Adrenal gland (tissue), 12 donors: ENCODE results near the gene SFMBT1. TPM values are rescaled to one million over a fixed set of nuclear protein-coding genes. Genes with fewer than 3 reads are reported as not detected.

ENCODE experiments used
- DNase-seq, 7 donors: peaks; one replicate each; pipeline ENCODE4 v3.0.0-alpha.2; 2019 to 2020
- H3K27ac ChIP-seq, 5 donors: fragments of 200-600 bp; sonication (generic) in 4 of 5; 1 replicate in 3 of 5; 2 replicates in 2 of 5; pipeline versions ENCODE4 v1.5.1 to v1.8.0; 2016 to 2020; ENCODE audit warnings: mild to moderate bottlenecking in 1 of 5
- H3K27me3 ChIP-seq: fragments of 200-600 bp; 2 replicates; pipeline ENCODE4 v1.8.0; 2021
- H3K36me3 ChIP-seq, 2 donors: fragments of 200-600 bp; replicated peaks in 1 of 2; 1 replicate in 1 of 2; 2 replicates in 1 of 2; pipeline versions ENCODE4 v1.5.1 to v1.8.0; 2018 to 2022
- H3K4me1 ChIP-seq, 2 donors: fragments of 200-600 bp; replicated peaks in 1 of 2; 1 replicate in 1 of 2; 2 replicates in 1 of 2; pipeline versions ENCODE4 v1.5.1 to v1.8.0; 2018 to 2021
- H3K4me3 ChIP-seq, 4 donors: fragments of 200-600 bp; sonication (generic) in 3 of 4; one replicate each; pipeline ENCODE4 v1.5.1; 2016 to 2018
- H3K9me3 ChIP-seq, 3 donors: fragments of 200-600 bp; sonication (generic) in 1 of 3; replicated peaks in 1 of 3; 1 replicate in 2 of 3; 2 replicates in 1 of 3; pipeline versions ENCODE4 v1.5.1 to v1.8.0; 2016 to 2021
- POLR2A ChIP-seq, 2 donors: fragments of 450-650 bp; IDR thresholded peaks; one replicate each; pipeline ENCODE4 v1.6.1; 2017; ENCODE audit warnings: antibody characterized with exemption in 2 of 2, mild to moderate bottlenecking in 2 of 2, moderate library complexity in 1 of 2
- WGBS, 4 donors: extraction: QIAGEN DNeasy Blood & Tissue Kit in 2 of 4; methylation state at CpG; one replicate each; pipeline versions ENCODE4 v1.1.5 to v1.1.7; 2013 to 2017; 5-methylcytosine and 5-hydroxymethylcytosine counted together
- intact Hi-C, 2 donors: fragments of 100-400 bp; cut with DNase I; formaldehyde crosslinking; loops; one replicate each; pipeline versions ENCODE4 v1.14.1 to v1.15.0; 2022 to 2023
- polyA plus RNA-seq, 3 donors: library from polyadenylated mRNA; stranded (reverse); fragments of 200-250 nt in 2 of 3; fragments of 350-450 nt in 1 of 3; fragmentation: Illumina TruSeq in 1 of 3; extraction: RNeasy Lipid Tissue Mini Kit (QIAGEN cat#74804) in 1 of 3; gene quantifications; one replicate each; pipeline ENCODE4 v1.2.3, GENCODE V29; 2013 to 2014
- total RNA-seq, 9 donors: library from RNA; depleted of rRNA in 4 of 9; stranded (reverse); fragments of >200 nt in 4 of 9; fragments of 120-200 nt in 1 of 9; fragmentation: NEBNext Ultra II Directional in 1 of 9; extraction: Animal tissue kit (Norgen Biotek cat#: 25700) in 1 of 9; gene quantifications; one replicate each; pipeline versions ENCODE4 v1.1.0 to v1.2.4, GENCODE V29; 2013 to 2023
- TF ChIP-seq, protein P1 (sequence below), 6 experiments: fragments of 450-650 bp in 4 of 6; fragments of 200-600 bp in 2 of 6; sonication (generic) in 1 of 6; IDR thresholded peaks; 1 replicate in 5 of 6; 2 replicates in 1 of 6; pipeline versions ENCODE4 v1.5.1 to v1.8.0; 2016 to 2021; ENCODE audit warnings: antibody characterized with exemption in 6 of 6, mild to moderate bottlenecking in 2 of 6, moderate library complexity in 1 of 6
- donor health status: healthy with polysubstance abuse.
- donor health status: Bipolar disorder and iron deficiency.
- donor health status: DM: yes; HTN: yes; CAD: no.
- donor health status: DM: no; HTN: no; CAD: no.
- donor health status: DM: no; HTN: no; CAD: no.
- donor health status: DM: yes; HTN: yes; CAD: no.

Gene SFMBT1
- total and polyA plus RNA-seq, 12 donors = 2.1 to 14.8 (median 8.3) TPM

DNA sequence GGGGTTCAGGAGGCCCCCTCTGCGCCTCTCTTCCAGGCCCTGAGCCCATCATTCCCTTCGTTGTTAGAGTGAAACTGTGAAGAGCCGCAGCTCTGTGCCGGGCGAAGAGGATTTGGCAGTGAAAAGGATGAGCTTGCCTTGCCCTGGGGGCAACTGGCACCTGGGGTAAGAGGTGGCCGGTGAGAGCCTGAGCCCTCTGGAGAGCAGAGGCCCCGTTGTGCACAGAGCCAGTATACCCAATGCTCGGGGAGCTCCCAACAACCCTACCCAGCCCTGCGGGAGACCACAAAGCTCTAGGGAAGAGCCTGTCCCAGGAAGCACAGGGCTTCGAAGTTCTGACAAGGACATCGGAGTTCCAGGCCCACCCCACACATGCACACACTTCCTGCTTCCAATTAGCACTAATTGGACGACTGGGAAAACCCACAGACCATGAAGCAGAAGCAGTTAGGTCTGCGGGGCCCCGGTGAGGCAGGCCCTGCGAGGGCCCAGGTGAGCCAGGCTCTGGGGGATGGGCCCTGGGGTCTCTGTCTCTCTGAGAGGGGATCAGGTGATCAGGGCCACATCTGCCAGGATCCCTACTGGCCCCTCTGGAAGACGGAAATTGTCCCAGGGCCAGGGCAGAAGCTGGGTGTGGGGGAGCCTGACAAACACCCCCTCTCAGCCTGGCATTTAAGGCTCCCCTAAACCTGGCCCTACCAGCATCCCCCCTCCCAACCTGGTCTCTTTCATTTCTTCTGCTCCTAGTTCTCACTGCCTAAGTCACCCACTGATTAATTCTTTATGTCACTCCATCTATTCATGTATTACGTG lies 27.9 kb upstream of the SFMBT1 start:
- Histone ChIP-seq H3K9me3 (no peaks in the 10 kb centered on the region), H3K4me3 (peak overlapping the region in 1 of 4 donors; percentile 84), H3K27ac (peak overlapping the region in 1 of 5 donors; percentile 30), H3K27me3 (no peaks in the 10 kb centered on the region), H3K4me1 (peaks cover 0 to 6% of the 10 kb centered on the region in 2 donors), H3K36me3 (no peaks in the 10 kb centered on the region)
- no peak for DNase-seq
- intact Hi-C loops = loop anchor here (5.0 to 10.0 kb wide), 4 partner anchors 139 to 319 kb away; no protein-coding TSS in a partner anchor
- WGBS, 4 donors = 76 to 79% (median 78%) methylated on average over 10 to 17 of the region's 17 CpGs
- TF ChIP-seq, protein P1, sequence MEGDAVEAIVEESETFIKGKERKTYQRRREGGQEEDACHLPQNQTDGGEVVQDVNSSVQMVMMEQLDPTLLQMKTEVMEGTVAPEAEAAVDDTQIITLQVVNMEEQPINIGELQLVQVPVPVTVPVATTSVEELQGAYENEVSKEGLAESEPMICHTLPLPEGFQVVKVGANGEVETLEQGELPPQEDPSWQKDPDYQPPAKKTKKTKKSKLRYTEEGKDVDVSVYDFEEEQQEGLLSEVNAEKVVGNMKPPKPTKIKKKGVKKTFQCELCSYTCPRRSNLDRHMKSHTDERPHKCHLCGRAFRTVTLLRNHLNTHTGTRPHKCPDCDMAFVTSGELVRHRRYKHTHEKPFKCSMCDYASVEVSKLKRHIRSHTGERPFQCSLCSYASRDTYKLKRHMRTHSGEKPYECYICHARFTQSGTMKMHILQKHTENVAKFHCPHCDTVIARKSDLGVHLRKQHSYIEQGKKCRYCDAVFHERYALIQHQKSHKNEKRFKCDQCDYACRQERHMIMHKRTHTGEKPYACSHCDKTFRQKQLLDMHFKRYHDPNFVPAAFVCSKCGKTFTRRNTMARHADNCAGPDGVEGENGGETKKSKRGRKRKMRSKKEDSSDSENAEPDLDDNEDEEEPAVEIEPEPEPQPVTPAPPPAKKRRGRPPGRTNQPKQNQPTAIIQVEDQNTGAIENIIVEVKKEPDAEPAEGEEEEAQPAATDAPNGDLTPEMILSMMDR (IDR thresholded peaks at IDR 0.05) = no peak
- TF ChIP-seq POLR2A (IDR thresholded peaks at IDR 0.05) = no peak

DNA sequence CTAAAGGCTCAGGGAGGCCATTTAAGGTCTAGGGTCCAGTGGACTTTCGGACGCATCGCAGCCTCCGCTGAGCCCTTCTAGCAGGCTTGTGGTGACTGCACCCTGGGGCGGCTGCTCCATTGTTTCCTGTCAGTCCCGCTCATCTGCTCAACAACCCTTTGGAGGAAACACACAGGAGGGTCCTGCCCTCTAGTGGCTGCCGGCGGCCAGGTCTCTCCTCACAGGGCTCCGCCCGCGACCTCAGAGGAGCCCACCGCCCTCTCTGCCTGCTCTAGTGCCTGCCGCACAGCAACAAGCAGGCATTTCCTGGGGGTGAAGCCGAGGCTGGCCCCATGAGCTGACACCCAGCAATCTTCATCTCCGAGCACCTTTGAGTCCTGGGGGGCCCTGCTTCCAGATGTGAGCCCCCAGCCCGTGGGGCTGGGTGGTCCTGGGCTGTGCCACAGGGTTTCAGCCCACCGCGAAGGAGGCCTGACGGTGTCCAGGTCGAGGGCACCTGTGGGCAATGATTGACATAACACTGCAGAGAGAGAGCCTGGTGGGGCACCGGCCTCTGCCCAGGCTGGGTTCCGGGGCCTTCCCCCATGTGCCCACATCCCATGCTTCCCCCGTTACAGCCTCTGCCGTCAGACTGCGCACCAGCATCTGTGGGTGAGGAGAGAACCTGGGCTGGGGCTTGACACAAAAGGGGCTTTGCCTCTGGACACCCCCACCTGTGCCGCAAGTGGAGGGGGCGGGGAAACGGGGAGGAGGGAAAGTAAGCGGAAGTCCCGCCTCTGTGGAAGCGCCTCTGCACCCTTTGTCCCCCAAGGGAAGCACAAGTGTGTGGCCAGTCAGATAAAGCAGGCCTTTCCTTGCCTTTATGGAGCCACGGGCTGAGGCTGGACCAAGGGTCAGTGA lies 27.0 kb upstream of the SFMBT1 start:
- peak; percentile 79 to 93 (median 85) for DNase-seq
- Histone ChIP-seq H3K9me3 (no peaks in the 10 kb centered on the region), H3K4me1 (peaks cover 0 to 6% of the 10 kb centered on the region in 2 donors), H3K27me3 (no peaks in the 10 kb centered on the region), H3K27ac (peak overlapping the region in 2 of 5 donors; percentile 22 to 30), H3K36me3 (no peaks in the 10 kb centered on the region), H3K4me3 (peak overlapping the region; percentile 23 to 84 (median 43))
- intact Hi-C loops = loop anchor here (5.0 to 10.0 kb wide), 4 partner anchors 138 to 318 kb away; no protein-coding TSS in a partner anchor
- TF ChIP-seq, protein P1 (IDR thresholded peaks at IDR 0.05) = peak; percentile 88 to 96 (median 92)
- TF ChIP-seq POLR2A (IDR thresholded peaks at IDR 0.05) = no peak
- 1 to 33% (median 7%) methylated on average over 13 to 32 of the region's 32 CpGs for WGBS, 4 donors

DNA sequence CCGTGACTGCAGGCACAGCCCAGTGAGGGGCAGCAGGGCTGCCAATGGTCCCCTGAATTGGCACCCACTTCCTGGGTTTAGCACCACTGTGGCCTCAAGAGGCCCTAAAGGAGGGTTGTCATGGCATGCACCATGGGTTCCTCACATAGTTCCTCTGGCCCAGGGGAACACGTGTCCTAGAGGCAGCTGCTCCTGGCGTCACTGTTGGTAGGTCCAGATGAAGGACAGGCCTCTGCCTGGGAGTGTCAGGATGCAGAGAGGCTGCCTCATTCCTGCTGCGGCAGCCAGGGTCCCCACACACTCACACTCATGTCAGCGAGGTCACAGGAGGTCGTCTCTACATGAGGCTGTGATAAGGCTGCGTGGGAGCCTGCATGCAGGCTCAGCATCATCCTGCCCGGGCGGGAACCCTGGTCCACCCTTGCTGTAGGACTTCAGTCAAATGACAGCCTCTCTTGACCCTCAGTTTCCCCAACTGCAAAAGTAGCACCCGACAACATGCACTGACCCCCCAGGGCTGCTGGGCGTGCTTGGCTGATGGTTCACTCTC lies 26.1 kb upstream of the SFMBT1 start:
- no peak overlapping the region for H3K27ac ChIP-seq
- intact Hi-C loops = loop anchor here (5.0 to 10.0 kb wide), 4 partner anchors 137 to 317 kb away; no protein-coding TSS in a partner anchor

More for the DNA sequence above, 26.1 kb upstream of the SFMBT1 start:
- Histone ChIP-seq H3K4me3 (peak overlapping the region in 1 of 4 donors; percentile 84), H3K4me1 (peaks cover 0 to 6% of the 10 kb centered on the region in 2 donors), H3K9me3 (no peaks in the 10 kb centered on the region), H3K36me3 (no peaks in the 10 kb centered on the region), H3K27me3 (no peaks in the 10 kb centered on the region)
- WGBS, 4 donors = 72 to 92% (median 82%) methylated on average over 3 to 11 of the region's 11 CpGs
- no peak for DNase-seq
- TF ChIP-seq, protein P1 (IDR thresholded peaks at IDR 0.05) = no peak
- TF ChIP-seq POLR2A (IDR thresholded peaks at IDR 0.05) = no peak
